ENCODE results near the gene FAM170B.
A peak's percentile ranks its signal among the peaks of the same experiment; 100 is the strongest.

The FAM170B gene

DNA sequence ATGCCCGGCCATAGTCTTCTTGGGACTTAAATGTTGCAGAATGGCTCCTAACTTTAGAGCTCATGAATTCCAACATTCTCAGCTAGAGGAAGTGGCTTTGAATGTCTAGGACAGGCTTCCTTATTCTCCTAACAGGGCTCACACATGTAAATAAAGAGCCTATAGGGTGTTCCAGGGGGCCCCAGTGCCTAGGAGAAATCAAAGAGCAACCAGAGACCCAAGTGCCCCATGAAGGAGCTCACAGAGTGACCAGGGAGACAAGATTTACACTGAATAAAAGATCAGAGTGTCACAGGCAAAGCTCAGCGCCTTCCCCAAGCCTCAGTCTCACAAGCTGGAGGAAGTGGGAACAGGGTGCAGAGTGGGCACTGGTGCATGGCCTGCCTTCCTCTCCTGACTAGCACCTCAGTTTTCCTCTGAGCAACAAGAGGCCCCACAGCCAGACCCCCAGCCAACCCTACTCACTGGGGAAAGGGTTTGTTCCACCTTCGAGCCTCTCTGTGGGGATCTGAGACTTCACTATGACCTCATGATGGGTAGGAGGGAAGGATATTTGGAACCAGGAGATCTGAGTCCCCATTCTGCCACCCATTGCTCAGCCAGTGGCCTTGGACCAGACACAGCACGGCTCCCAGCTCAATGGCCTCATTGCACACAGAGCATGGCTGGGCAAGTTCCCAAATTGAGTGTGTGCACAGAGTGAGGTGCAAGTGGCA is 38.4 kb upstream of the FAM170B start:
- Histone ChIP-seq H3K27ac (peak overlapping the region in 5 of 11 experiments; percentile 8 to 46 (median 12); a peak in 5 of 22 replicates), H3K4me1 (peaks cover 38 to 96% (median 74%) of the 10 kb centered on the region in 10 experiments), H3K27me3 (no peaks in the 10 kb centered on the region), H3K36me3 (peaks cover 0 to 19% (median 0%) of the 10 kb centered on the region in 11 experiments; a peak in 9 of 22 replicates), H3K4me2 (peak overlapping the region; percentile 52 to 96 (median 72)), H3K9ac (peak overlapping the region in 1 of 11 experiments; percentile 17; a peak in 1 of 22 replicates), H4K20me1 (peaks cover 0 to 96% (median 68%) of the 10 kb centered on the region in 11 experiments; a peak in 14 of 22 replicates), H3K9me3 (replicated peaks in 1 of 11) (no peaks in the 10 kb centered on the region), H3K4me3 (peak overlapping the region in 1 of 10 experiments; percentile 13; a peak in 1 of 20 replicates)
- no peak for TF ChIP-seq Cebpa-rat (IDR thresholded peaks at IDR 0.05)

GRCh38 chr10:49171326-49172060 is 37.7 kb upstream of the FAM170B start:
- Histone ChIP-seq H3K4me2 (peak overlapping the region; percentile 52 to 96 (median 72)), H3K36me3 (peaks cover 0 to 24% (median 7%) of the 10 kb centered on the region in 11 experiments; a peak in 11 of 22 replicates), H3K9ac (no peak overlapping the region), H4K20me1 (peaks cover 0 to 96% (median 67%) of the 10 kb centered on the region in 11 experiments; a peak in 14 of 22 replicates), H3K27ac (0 out of 22 replicates have a peak overlapping the region, but pooled peaks of 3 of the 11 experiments have one; percentile 8 to 46 (median 32)), H3K9me3 (replicated peaks in 1 of 11) (no peaks in the 10 kb centered on the region), H3K4me3 (no peak overlapping the region), H3K27me3 (no peaks in the 10 kb centered on the region), H3K4me1 (peaks cover 34 to 92% (median 70%) of the 10 kb centered on the region in 10 experiments)
- TF ChIP-seq Cebpa-rat (IDR thresholded peaks at IDR 0.05): no peak

- Histone ChIP-seq H3K27me3 (no peaks in the 10 kb centered on the region), H3K4me1 (peaks cover 34 to 89% (median 66%) of the 10 kb centered on the region in 10 experiments), H3K9ac (no peak overlapping the region), H3K9me3 (replicated peaks in 1 of 11) (no peaks in the 10 kb centered on the region), H3K4me3 (no peak overlapping the region), H3K27ac (no peak overlapping the region; a peak in 1 of 22 replicates), H3K4me2 (peak overlapping the region in 4 of 11 experiments; percentile 87 to 96 (median 91); a peak in 8 of 22 replicates), H4K20me1 (peaks cover 0 to 96% (median 67%) of the 10 kb centered on the region in 11 experiments; a peak in 14 of 22 replicates), H3K36me3 (peaks cover 0 to 25% (median 14%) of the 10 kb centered on the region in 11 experiments; a peak in 11 of 22 replicates)
- TF ChIP-seq Cebpa-rat (IDR thresholded peaks at IDR 0.05): no peak
These were observed 37.0 kb upstream of the FAM170B start for GRCh38 chr10:49170632-49171325.

DNA sequence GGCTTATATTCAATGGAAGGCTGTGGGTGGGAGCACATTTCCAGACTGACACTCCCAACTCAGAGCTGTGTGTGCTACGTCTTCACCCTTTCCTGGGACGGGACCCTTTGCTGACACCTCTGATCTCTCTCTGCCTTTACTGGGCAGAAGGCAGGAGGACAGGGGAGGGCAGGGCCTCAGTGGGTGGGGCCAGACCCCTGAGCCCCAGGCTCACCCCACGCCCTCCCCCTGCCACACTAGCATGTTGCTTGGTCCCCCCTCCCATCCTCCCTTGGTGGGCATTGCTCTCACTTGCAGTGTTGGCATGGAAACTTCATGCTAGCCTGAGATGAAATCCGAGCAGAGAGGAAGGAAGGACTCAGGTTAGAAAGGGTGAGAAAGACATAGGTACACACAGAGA is 36.0 kb upstream of the FAM170B start:
- Histone ChIP-seq H3K4me3 (no peak overlapping the region), H3K36me3 (peaks cover 0 to 35% (median 14%) of the 10 kb centered on the region in 11 experiments; a peak in 12 of 22 replicates), H3K27me3 (no peaks in the 10 kb centered on the region), H3K4me2 (peak overlapping the region in 3 of 11 experiments; percentile 88 to 96 (median 94); a peak in 6 of 22 replicates), H3K4me1 (peaks cover 28 to 79% (median 56%) of the 10 kb centered on the region in 10 experiments), H3K9ac (no peak overlapping the region), H4K20me1 (peaks cover 0 to 97% (median 67%) of the 10 kb centered on the region in 11 experiments; a peak in 14 of 22 replicates), H3K27ac (no peak overlapping the region), H3K9me3 (replicated peaks in 1 of 11) (no peaks in the 10 kb centered on the region)
- TF ChIP-seq Cebpa-rat (IDR thresholded peaks at IDR 0.05): no peak

DNA sequence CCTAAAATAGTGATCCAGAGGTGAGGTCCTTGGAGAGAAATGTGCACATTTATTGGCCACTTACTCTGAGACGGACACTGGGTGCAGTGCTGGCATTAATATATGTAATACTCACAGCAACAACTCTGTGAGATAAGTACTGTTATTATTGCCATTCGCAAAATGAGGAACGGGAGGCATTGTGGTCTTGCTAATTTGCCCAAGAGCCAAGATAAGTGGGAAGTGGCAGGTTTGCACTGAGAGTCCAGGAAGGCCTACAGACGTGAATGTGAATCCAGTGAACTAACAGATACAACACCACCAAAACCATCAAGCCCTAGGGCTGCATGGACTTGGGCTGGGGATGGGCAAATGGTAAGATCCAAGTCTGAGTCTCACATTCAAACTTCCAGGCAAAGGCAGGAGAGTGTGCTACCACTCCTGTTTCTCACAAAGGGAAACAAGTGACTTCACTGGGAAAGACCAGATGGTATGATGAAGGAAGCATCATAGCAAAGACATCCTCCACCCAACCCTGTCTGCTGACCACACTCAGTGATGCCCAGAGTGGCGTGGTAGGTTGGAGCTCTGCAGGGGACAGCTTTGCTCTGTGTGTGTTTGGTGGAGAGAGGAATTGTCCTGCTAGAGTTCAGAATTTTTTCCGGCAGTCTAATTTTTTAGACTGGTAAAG is 35.1 kb upstream of the FAM170B start:
- H3K36me3 ChIP-seq: peaks cover 0 to 43% (median 14%) of the 10 kb centered on the region in 11 experiments; a peak in 12 of 22 replicates
- peak overlapping the region in 6 of 11 experiments; percentile 10 to 96 (median 68); a peak in 10 of 22 replicates for H3K4me2 ChIP-seq
- H3K9ac ChIP-seq: no peak overlapping the region
- H4K20me1 ChIP-seq: peaks cover 0 to 97% (median 63%) of the 10 kb centered on the region in 11 experiments; a peak in 14 of 22 replicates
- no peak overlapping the region for H3K27ac ChIP-seq
- no peaks in the 10 kb centered on the region for H3K9me3 ChIP-seq (replicated peaks in 1 of 11)
- no peak overlapping the region for H3K4me3 ChIP-seq
- H3K27me3 ChIP-seq: no peaks in the 10 kb centered on the region
- no peak for TF ChIP-seq Cebpa-rat (IDR thresholded peaks at IDR 0.05)
- H3K4me1 ChIP-seq: peaks cover 20 to 79% (median 50%) of the 10 kb centered on the region in 10 experiments

DNA sequence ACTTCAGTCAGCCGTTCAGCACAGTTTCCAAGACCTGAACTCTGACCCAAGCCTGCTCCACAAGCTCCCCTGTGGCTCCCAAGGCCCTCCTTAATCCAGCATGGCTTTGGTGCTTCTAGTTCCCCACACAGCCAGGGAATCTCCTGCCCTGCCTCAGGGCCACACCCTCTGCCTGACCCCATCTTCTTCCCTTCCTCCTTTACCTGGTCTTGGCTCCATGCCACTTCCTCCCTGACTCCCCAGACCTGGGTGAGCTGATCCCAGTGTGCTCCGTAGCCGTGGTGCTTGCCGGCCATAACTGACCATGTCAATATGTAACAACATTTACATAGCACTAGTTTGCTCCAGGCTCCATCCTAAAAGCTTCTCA is 34.3 kb upstream of the FAM170B start:
- Histone ChIP-seq H3K36me3 (peaks cover 0 to 49% (median 14%) of the 10 kb centered on the region in 11 experiments; a peak in 12 of 22 replicates), H3K27ac (no peak overlapping the region), H4K20me1 (peaks cover 0 to 93% (median 57%) of the 10 kb centered on the region in 11 experiments; a peak in 14 of 22 replicates), H3K4me1 (peaks cover 13 to 75% (median 43%) of the 10 kb centered on the region in 10 experiments), H3K9ac (no peak overlapping the region), H3K27me3 (no peaks in the 10 kb centered on the region), H3K9me3 (replicated peaks in 1 of 11) (no peaks in the 10 kb centered on the region), H3K4me3 (no peak overlapping the region), H3K4me2 (peak overlapping the region in 4 of 11 experiments; percentile 7 to 57 (median 28); a peak in 5 of 22 replicates)
- no peak for TF ChIP-seq Cebpa-rat (IDR thresholded peaks at IDR 0.05)

- H3K27ac ChIP-seq: no peak overlapping the region
- no peak overlapping the region for H3K9ac ChIP-seq
- peaks cover 10 to 70% (median 37%) of the 10 kb centered on the region in 10 experiments for H3K4me1 ChIP-seq
- peak overlapping the region in 4 of 11 experiments; percentile 7 to 57 (median 28); a peak in 4 of 22 replicates for H3K4me2 ChIP-seq
- no peak overlapping the region for H3K4me3 ChIP-seq
- no peaks in the 10 kb centered on the region for H3K27me3 ChIP-seq
- peaks cover 0 to 88% (median 52%) of the 10 kb centered on the region in 11 experiments; a peak in 14 of 22 replicates for H4K20me1 ChIP-seq
- TF ChIP-seq Cebpa-rat (IDR thresholded peaks at IDR 0.05): no peak
- H3K36me3 ChIP-seq: peaks cover 0 to 55% (median 14%) of the 10 kb centered on the region in 11 experiments; a peak in 12 of 22 replicates
- H3K9me3 ChIP-seq (replicated peaks in 1 of 11): no peaks in the 10 kb centered on the region
These were observed 33.8 kb upstream of the FAM170B start for GRCh38 chr10:49167425-49168170.

All from BLaER1 treated with 17β-estradiol and CSF1 and Interleukin-3, amounts not matched to agents 10 nM and 100 nM (cell line).